ENCODE measurements around the gene TBCB.
A peak's percentile ranks its signal among the peaks of the same experiment; 100 is the strongest.
"Not testable (repeated sequence)": the region's sequence is repeated elsewhere in the genome, so short reads cannot be mapped to it uniquely, and the experiment has no call there.

TBCB gene

GRCh38 chr19:36115453-36116343 is at the start of gene TBCB:
TSS of gene TBCB (plus strand) at chr19:36115468. CDS start at chr19:36115561, 93 bp downstream.
- DNase-seq, result peak; percentile 81 to 98

GRCh38 chr19:36067681-36068080 is 47.6 kb upstream of the TBCB start:
- DNase-seq, result no peak

- DNase-seq, result not testable (repeated sequence)
Observed at GRCh38 chr19:36068810-36069499, 46.3 kb upstream of the TBCB start.

- DNase-seq, result no peak
Observed at GRCh38 chr19:36072081-36072480, 43.2 kb upstream of the TBCB start.

GRCh38 chr19:36073121-36073876 is 42.0 kb upstream of the TBCB start:
- DNase-seq, result no peak

- DNase-seq, result no peak
Observed at GRCh38 chr19:36079389-36079945, 35.8 kb upstream of the TBCB start.

- no peak for DNase-seq
Observed at GRCh38 chr19:36081385-36081784, 33.9 kb upstream of the TBCB start.

- no peak for DNase-seq
Observed at GRCh38 chr19:36081894-36082293, 33.4 kb upstream of the TBCB start.

GRCh38 chr19:36082916-36083315 is 32.4 kb upstream of the TBCB start:
- no peak for DNase-seq

GRCh38 chr19:36084231-36085009 is 30.8 kb upstream of the TBCB start:
- no peak for DNase-seq

- DNase-seq, result no peak
Observed at GRCh38 chr19:36086326-36086725, 28.9 kb upstream of the TBCB start.

- DNase-seq, result no peak
Observed at GRCh38 chr19:36089847-36090246, 25.4 kb upstream of the TBCB start.

- no peak for DNase-seq
Observed at GRCh38 chr19:36090910-36091695, 24.2 kb upstream of the TBCB start.

- DNase-seq, result no peak
Observed at GRCh38 chr19:36092566-36092965, 22.7 kb upstream of the TBCB start.

GRCh38 chr19:36093146-36093662 is 22.1 kb upstream of the TBCB start:
- no peak for DNase-seq

GRCh38 chr19:36093687-36094086 is 21.6 kb upstream of the TBCB start:
- no peak for DNase-seq

- DNase-seq, result no peak
Observed at GRCh38 chr19:36097036-36097435, 18.2 kb upstream of the TBCB start.

GRCh38 chr19:36099166-36099785 is 16.0 kb upstream of the TBCB start:
- no peak for DNase-seq

- no peak for DNase-seq
Observed at GRCh38 chr19:36100476-36100875, 14.8 kb upstream of the TBCB start.

GRCh38 chr19:36101550-36102327 is 13.5 kb upstream of the TBCB start:
- no peak for DNase-seq

Measured in bone marrow (tissue), 2 donors.